Activated naive CD4-positive, alpha-beta T cell treated with Interleukin-2 at 50 U/mL for 16 hours (primary cell): ENCODE measurements around the gene WWOX.
"Not testable (repeated sequence)": the region's sequence is repeated elsewhere in the genome, so short reads cannot be mapped to it uniquely, and the experiment has no call there.

Experiments used
- DNase-seq: peaks from one replicate; pipeline ENCODE4 v3.0.0-alpha.2; 2020

Gene WWOX

DNA sequence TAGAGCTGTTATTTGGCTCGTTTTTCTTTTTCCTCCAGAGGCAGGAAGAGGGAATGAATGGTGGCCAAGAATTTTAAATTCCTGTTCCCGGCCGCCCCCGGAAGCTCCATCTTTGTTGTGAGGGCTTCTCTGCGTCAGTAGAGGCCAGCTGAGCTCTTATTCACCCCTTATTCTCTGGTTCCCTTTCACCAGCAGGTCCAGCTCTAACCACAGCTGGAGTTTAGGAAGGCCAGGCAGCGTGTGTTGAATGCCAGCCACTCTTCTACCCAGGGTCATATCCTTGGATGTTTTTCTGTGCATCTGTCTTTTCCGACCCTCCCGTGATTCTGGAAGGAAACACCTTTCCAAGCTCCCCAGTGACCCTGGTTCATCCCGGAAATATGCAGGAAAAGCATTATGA is 570.5 kb downstream of the WWOX start:
- no peak for DNase-seq

GRCh38 chr16:78672779-78673556 is 573.5 kb downstream of the WWOX start:
- DNase-seq = no peak

DNA sequence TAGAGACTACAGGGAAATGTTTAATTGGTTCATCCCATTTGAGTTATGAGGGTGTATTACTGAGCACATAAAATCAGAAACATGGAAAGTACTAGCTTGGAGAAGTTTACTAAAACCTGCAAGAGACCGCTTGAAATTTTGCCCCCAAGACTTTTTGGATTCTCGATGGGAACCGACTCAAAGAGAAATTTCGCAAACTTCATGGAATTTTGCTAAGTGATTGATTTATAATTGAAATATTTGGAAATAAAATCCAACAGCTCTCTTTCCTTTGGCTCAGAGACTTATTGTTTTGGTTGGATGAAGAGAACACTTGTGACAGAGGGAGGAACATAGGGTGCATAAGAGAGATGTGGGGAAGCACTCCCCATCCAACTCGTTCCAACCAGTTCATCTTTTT is 574.4 kb downstream of the WWOX start:
- no peak for DNase-seq

GRCh38 chr16:78675312-78675711 is 575.9 kb downstream of the WWOX start:
- no peak for DNase-seq

DNA sequence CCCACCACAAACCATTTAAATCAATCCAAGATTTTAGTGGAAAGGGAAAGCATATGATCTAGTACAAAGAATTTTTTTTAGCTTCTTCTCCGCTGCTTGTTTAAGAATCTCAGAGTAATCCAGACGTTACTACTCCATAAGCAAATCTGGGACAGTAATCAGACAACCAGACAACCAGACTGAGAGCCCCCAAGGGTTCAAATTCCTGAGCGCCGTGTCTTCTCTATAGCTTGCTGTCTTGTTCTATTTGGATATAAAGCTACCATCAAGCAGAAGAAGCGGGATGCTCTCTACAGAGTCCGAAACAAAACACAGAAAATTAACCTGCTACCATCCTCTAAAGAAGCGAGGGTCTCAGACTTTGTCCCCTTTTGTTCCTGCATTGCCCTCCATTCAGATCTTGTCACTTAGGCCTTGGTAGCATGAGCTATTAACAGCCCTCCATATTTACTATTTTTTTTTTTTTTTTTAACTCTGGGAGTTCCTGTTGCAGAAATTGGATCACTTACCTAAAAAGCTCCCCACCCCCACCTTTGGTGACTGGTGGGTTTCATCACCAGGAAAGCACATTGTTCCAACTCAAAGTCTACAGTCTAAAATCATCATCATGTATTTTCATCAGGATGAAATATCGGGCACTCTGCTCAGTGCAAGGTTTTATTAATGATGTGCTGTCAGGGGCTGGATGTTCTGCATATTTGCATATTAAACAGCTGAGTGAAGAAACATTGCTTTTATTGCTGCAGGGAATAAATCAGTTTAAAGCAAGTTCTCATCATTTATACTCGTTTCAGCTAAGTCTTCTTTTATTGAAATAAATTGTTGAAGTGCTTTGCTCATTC is 576.7 kb downstream of the WWOX start:
- no peak for DNase-seq

DNA sequence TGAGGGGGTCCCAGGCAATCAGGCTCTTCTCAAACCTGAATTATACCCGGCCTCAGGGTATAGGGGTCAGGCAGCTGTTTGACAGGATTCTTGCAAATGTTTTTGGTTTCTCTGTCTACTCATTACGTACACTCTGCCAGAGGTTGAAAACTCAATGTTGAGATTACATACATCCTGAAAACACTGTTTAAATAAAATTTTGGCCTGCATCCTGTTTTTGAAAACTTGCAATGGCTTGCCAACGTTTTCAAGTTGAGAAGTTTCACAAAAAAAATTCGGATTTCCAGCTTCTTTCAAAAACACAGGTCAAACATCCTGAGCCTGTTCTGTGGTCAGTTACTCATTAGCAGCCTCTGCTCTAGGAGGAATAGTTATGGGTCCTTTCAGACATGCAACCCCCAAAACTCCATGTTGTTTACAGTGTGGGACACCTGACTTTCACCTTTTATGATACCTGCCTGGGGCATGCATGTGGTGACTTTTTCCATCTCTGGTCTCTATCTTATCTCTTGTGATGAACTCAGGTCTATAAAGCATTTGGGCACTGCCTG is 577.8 kb downstream of the WWOX start:
- no peak for DNase-seq

- DNase-seq = no peak
These were observed 580.1 kb downstream of the WWOX start for GRCh38 chr16:78679546-78679945.

DNA sequence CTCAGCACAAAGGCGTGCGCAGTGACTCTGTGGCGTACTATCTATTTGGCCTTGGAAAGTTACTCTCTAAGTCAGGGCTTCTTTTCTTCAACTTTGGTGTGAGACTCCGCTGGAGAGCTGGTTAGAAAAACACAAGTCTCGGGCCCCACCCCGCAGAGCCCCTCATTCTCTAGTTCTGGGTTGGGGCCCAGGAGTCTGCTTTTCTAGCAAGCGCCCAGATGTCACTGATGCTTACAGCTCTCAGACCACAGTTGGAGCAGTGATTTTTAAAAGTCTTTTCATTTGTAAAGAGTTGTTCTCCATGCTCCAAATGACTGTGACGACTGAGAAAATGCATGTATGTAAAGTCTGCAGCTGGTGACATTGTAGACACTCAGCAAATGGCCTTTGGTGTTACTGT is 582.3 kb downstream of the WWOX start:
- DNase-seq = no peak

DNA sequence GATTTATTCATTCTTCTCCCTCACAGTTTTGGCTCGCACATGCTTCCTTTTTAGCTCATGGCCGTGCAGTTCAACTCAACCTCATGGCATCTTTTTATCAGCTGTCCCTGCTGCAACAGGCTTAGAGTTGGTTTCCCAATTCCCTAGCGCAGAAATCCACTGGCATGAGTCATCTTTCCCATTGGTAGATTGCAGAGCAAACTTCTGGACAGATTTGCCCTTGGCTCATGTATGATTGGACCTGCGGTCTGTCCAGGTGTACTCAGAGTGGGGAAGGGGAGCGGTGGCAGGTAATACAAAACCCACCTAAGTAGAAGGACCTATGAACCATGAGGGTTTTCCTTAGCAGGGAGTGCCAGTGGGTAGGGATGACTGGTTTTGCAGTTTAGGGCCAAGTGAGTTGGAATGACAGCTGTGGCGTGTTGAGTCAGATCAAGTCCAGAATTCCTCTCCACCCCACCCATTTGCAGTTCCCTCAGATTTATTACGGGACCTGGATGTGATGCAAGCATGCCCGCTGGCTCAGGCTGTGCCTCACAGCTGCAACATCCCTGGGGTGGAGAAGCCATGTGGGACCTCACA is 584.7 kb downstream of the WWOX start:
- DNase-seq = no peak

GRCh38 chr16:78684655-78685375 is 585.4 kb downstream of the WWOX start:
- no peak for DNase-seq

- DNase-seq = no peak
These were observed 587.1 kb downstream of the WWOX start for GRCh38 chr16:78686601-78687000.

- no peak for DNase-seq
These were observed 589.6 kb downstream of the WWOX start for GRCh38 chr16:78689028-78689427.

DNA sequence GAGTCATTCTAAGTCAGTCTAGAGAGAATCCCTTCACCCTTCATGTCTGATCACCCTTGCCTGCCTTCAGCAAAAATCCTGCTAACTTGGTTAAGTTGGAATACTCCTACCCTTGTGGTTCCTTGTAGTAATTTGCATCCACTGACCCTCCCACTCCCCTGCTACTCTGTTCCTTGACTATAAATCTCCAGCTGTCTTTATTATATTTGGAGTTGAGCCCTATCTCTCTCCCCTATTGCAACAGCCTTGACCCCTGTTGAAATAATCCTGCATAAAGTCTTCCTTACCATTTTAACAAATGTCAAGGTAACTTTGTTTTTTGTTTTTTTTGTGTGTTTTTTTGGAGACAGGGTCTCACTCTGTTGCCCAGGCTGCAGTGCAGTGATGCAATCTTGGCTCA is 590.1 kb downstream of the WWOX start:
- DNase-seq = no peak

- no peak for DNase-seq
These were observed 591.1 kb downstream of the WWOX start for GRCh38 chr16:78690510-78690909.

- not testable (repeated sequence) for DNase-seq
These were observed 592.3 kb downstream of the WWOX start for GRCh38 chr16:78691746-78692145.

GRCh38 chr16:78693496-78693895 is 594.0 kb downstream of the WWOX start:
- no peak for DNase-seq

DNA sequence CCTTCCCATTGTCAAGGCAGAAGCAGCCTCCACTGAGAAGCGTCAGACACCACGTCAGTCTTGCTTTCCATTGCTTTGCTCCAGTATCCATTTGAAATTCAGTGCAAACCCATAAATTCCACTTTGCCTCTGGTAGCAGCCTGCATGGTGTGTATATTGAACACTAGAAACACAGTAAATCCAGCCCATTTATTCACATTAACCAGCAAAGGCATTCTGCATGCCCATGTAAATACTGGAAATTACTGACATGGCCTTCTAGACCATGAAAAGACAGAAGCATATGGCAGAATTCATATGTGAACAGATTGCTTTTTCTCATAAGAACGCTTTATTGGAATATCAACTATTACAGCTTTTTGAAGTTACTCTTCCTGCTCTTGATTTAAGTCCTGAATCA is 595.0 kb downstream of the WWOX start:
- DNase-seq = no peak

- no peak for DNase-seq
These were observed 595.9 kb downstream of the WWOX start for GRCh38 chr16:78695391-78695790.

DNA sequence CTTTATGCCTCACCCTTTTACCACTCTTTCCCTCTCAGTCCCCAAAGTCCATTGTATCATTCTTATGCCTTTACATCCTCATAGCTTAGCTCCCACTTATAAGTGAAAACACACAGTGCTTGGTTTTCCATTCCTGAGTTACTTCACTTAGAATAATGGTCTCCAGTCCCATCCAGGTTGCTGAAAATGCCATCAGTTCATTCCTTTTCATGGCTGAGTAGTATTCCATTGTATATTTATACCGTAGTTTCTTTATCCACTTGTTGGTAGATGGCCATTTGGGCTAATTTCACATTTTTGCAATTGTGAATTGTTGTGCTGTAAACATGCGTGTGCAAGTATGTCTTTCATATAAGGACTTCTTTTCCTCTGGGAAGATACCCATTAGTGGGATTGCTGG is 597.3 kb downstream of the WWOX start:
- DNase-seq = no peak

DNA sequence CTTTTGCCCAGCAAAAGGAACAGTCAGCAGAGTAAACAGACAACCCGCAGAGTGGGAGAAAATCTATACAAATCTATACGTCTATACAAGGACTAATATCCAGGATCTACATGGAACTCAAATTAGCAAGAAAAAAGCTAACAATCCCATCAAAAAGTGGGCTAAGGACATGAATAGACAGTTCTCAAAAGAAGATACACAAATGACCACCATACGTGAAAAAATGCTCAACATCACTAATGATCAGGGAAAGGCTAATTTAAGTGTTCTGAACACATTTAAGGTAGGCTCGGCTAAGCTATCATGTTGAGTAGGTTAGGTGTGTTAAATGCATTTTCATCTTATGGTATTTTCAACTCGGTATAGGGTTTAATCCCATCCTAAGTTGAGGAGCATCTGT is 598.0 kb downstream of the WWOX start:
- no peak for DNase-seq

DNA sequence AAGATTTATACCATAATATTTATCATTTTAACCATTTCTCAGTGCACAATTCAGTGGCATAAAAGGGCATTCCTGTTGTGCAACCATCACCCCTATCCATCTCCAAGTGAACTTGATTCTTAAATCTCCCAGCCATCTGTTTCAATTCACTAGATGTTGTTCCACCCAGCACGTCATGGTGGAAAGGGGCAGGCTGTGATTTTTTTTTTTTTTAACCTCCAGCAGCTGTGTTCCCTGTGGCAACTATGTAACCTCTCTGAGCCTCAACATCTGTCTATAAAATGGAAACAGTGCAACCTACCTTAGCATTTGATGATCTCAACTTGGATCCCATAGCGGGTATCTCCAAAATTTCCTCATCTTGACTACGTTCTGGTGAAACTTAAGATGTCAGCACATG is 604.5 kb downstream of the WWOX start:
- no peak for DNase-seq

DNA sequence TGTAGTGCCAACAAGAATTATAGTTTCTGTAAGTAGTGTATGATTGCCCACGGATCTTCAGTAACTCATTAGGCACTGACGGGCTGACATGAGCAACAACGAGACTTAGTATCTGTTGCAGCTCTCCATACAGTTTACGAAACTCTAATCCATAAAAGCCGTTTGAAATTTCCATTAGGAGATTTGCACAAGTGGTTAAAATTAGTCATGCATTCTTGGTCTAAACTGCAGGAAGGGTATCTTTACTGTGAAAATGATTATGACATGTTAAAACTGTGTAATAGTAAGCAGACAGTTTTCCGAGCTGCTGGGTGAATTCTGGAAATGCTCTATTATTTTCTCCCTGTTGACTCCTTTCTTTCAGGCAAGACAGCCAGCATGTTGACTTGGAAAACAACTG is 605.0 kb downstream of the WWOX start:
- DNase-seq = no peak

DNA sequence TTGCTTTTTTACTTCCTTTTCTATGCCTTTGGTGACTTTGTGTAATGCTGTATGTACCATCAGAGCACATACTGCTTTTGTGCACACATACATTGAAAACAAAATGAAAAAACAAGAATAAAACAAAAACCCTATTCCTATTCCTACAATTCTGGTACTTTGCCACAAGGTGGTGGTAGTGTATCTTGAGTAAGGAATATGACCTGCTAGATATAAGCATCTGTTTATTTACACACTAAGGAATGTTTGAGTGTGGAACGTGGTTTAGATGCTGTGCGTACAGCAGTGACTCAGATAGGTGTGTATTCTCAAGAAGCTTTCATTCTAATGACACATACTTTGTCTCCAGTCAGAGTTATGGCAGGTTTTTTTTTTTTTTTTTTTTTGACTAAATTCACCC is 606.2 kb downstream of the WWOX start:
- peak; percentile 21 for DNase-seq
